K562 (cell line): ENCODE data around the gene MYMX. TPM values are rescaled to one million over a fixed set of nuclear protein-coding genes. Genes with fewer than 3 reads are reported as not detected.

Experiments used
- ARID1B ChIP-seq: fragments of 450-650 bp; IDR thresholded peaks from 2 replicates; pipeline ENCODE4 v1.6.1; 2016; ENCODE audit warnings: antibody characterized with exemption, mild to moderate bottlenecking, inconsistent platforms
- CHAMP1 ChIP-seq: fragments of 450-650 bp; IDR thresholded peaks from 2 replicates; pipeline ENCODE4 v1.6.1; 2016; ENCODE audit warnings: mild to moderate bottlenecking
- CHD4 ChIP-seq: fragments of 200-600 bp; sonication (generic); IDR thresholded peaks from 3 replicates; pipeline ENCODE4 v1.6.1; 2012; ENCODE audit warnings: low read depth, mild to moderate bottlenecking, mixed read lengths, low read length, inconsistent platforms; ENCODE audit not compliant: insufficient read depth, insufficient replicate concordance, poor library complexity, severe bottlenecking
- FIP1L1 ChIP-seq: fragments of 200-400 bp; formaldehyde crosslinking; IDR thresholded peaks from 2 replicates; pipeline ENCODE4 v1.6.1; 2018; ENCODE audit warnings: mild to moderate bottlenecking, low read depth, low read length; ENCODE audit not compliant: poor library complexity, severe bottlenecking
- FOS ChIP-seq: IDR thresholded peaks from 3 replicates; pipeline ENCODE4 v1.6.1; 2011; ENCODE audit not compliant: insufficient read length; ENCODE audit errors: extremely low read depth
- HSF4 ChIP-seq: fragments of 250-450 bp; sonication (Bioruptor Pico); IDR thresholded peaks from 2 replicates; pipeline ENCODE4 v2.1.2; 2022; ENCODE audit warnings: mild to moderate bottlenecking, moderate library complexity, borderline replicate concordance
- NCOA2 ChIP-seq, 2 experiments: fragments of 450-650 bp; IDR thresholded peaks; 2 replicates each; pipeline ENCODE4 v1.6.1; 2018; ENCODE audit warnings: mild to moderate bottlenecking in 2 of 2, moderate library complexity in 1 of 2; ENCODE audit not compliant: partially characterized antibody in 2 of 2
- NCOR1 ChIP-seq: fragments of 450-650 bp; IDR thresholded peaks from 2 replicates; pipeline ENCODE4 v1.6.1; 2016; ENCODE audit warnings: mild to moderate bottlenecking, moderate library complexity
- NFRKB ChIP-seq: fragments of 450-650 bp; IDR thresholded peaks from 2 replicates; pipeline ENCODE4 v1.6.1; 2016; ENCODE audit warnings: low read depth
- POLR2H ChIP-seq: IDR thresholded peaks from 2 replicates; pipeline ENCODE4 v1.6.1; 2016; ENCODE audit warnings: missing genetic modification characterization, low read depth, mild to moderate bottlenecking, control low read depth, missing compliant biosample characterization, moderate library complexity
- RAD51 ChIP-seq: fragments of 450-650 bp; IDR thresholded peaks from 2 replicates; pipeline ENCODE4 v1.7.1; 2016; ENCODE audit warnings: low read depth, mild to moderate bottlenecking, borderline replicate concordance
- RCOR1 ChIP-seq, 2 experiments: IDR thresholded peaks; 2 replicates each; pipeline ENCODE4 v1.6.1; 2012; ENCODE audit warnings: low read depth in 2 of 2, low read length in 2 of 2, borderline replicate concordance in 1 of 2, improper control_type of control experiment in 1 of 2
- RFX5 ChIP-seq: IDR thresholded peaks from 2 replicates; pipeline ENCODE4 v1.6.1; 2011; ENCODE audit warnings: low read depth, mild to moderate bottlenecking, improper control_type of control experiment, low read length
- RHOXF2B ChIP-seq: fragments of 250-450 bp; sonication (Bioruptor Pico); conservative IDR thresholded peaks from 2 replicates; pipeline ENCODE4 v1.5.1; 2021
- SIN3B ChIP-seq: fragments of 450-650 bp; IDR thresholded peaks from 2 replicates; pipeline ENCODE4 v1.6.1; 2017; ENCODE audit warnings: low read depth, mild to moderate bottlenecking, moderate library complexity
- TOE1 ChIP-seq, 2 experiments: fragments of 450-650 bp in 1 of 2; sonication (generic) in 1 of 2; formaldehyde crosslinking in 1 of 2; IDR thresholded peaks; 2 replicates each; pipeline versions ENCODE4 v1.7.1 to v1.8.0; 2016 to 2022; ENCODE audit warnings: borderline replicate concordance in 2 of 2, mild to moderate bottlenecking in 2 of 2, antibody characterized with exemption in 1 of 2, inconsistent platforms in 1 of 2, low read depth in 1 of 2, missing genetic modification reagents in 1 of 2, moderate library complexity in 1 of 2
- USF1 ChIP-seq: sonication (generic); formaldehyde crosslinking; IDR thresholded peaks from 2 replicates; pipeline ENCODE4 v1.9.0; 2022; ENCODE audit warnings: mild to moderate bottlenecking, missing genetic modification reagents
- VEZF1 ChIP-seq: fragments of 200-800 bp; sonication (Bioruptor generic); IDR thresholded peaks from 2 replicates; pipeline ENCODE4 v1.6.1; 2017; ENCODE audit warnings: missing genetic modification characterization, missing compliant biosample characterization
- ZHX1 ChIP-seq: fragments of 150-350 bp; conservative IDR thresholded peaks from 2 replicates; pipeline ENCODE4 v1.6.1; 2014; ENCODE audit warnings: low read length
- polyA plus RNA-seq, 8 experiments: library from polyadenylated mRNA; depleted of rRNA in 4 of 8; stranded (reverse) in 5 of 8; unstranded in 3 of 8; fragments of >200 nt; fragmentation: Nextera tagmentation in 2 of 8; fragmentation: Illumina TruSeq in 1 of 8; extraction: Ambion mirVana in 2 of 8; extraction: Trizol in 1 of 8; gene quantifications; 2 replicates each; pipeline versions ENCODE4 v1.2.1 to v1.2.3, GENCODE V29; 2011 to 2014; ENCODE audit warnings: inconsistent platforms in 1 of 8, missing spikeins in 1 of 8
- total RNA-seq, 7 experiments: library from RNA; depleted of rRNA in 6 of 7; stranded (reverse); fragments of >200 nt in 6 of 7; fragmentation: Illumina TruSeq in 2 of 7; extraction: Trizol in 2 of 7; gene quantifications; 2 replicates each; pipeline versions ENCODE4 v1.2.1 to v1.2.3, GENCODE V29; 2011 to 2021; ENCODE audit warnings: low replicate concordance in 1 of 7

The MYMX gene
- total and polyA plus RNA-seq, 9 of the 15 experiments (the other 6 are each of a cell fraction or from before 2014, with no cell fraction given): 0.12 TPM; not detected in 8

GRCh38 chr6:44264154-44265006 is 47.7 kb downstream of the MYMX start (continued):
- TF ChIP-seq ZHX1 (no peak), TOE1 (IDR thresholded peaks at IDR 0.05; ENCODE audit: borderline replicate concordance) (no peak), TOE1 (CRISPR knock-in tag; IDR thresholded peaks at IDR 0.05; ENCODE audit: borderline replicate concordance, low read depth) (no peak), POLR2H (no peak), NFRKB (no peak), RFX5 (no peak), USF1 (CRISPR knock-in tag) (no peak), RHOXF2B (CRISPR knock-in tag) (no peak), FIP1L1 (no peak), NCOR1 (no peak), HSF4 (CRISPR knock-in tag) (no peak), VEZF1 (0 out of 2 replicates have a peak, but pooled peaks have one; percentile 11), SIN3B (no peak), FOS (no peak), RCOR1 (IDR thresholded peaks at IDR 0.05; ENCODE audit: borderline replicate concordance in 1 of 2, low read depth in 2 of 2, low read length in 2 of 2) (peak in 1 of 2 experiments; percentile 72; a peak in 3 of 4 replicates), CHD4 (no peak), ARID1B (peak; percentile 27; the same call in 1 of the 2 replicates), CHAMP1 (no peak), NCOA2 (IDR thresholded peaks at IDR 0.05; ENCODE audit: partially characterized antibody in 2 of 2) (no peak), RAD51 (peak; percentile 44; the same call in 1 of the 2 replicates)
